PC-9 (cell line): Measurements from ENCODE around the gene ACVR2A. TPM values are rescaled to one million over a fixed set of nuclear protein-coding genes. Genes with fewer than 3 reads are reported as not detected.

ENCODE experiments used
- BruUV-seq: library from RNA; stranded (reverse); fragments of 400-500 nt; replicated peaks from 2 replicates; lab custom pipeline; 2021; lab: Mats Ljungman, UMichigan
- CTCF ChIA-PET: fragments of 300-600 bp; sonication (Branson Sonifier 250); formaldehyde crosslinking; loops from one replicate; lab custom pipeline; 2022; ENCODE audit warnings: antibody characterized with exemption; lab: Charles Lee
- POLR2A ChIA-PET: fragments of 300-600 bp; sonication (Branson Sonifier 250); formaldehyde crosslinking; loops from one replicate; lab custom pipeline; 2022; ENCODE audit warnings: antibody characterized with exemption; ENCODE audit not compliant: unreplicated experiment; lab: Charles Lee
- DNase-seq, 2 experiments: peaks; one replicate each; pipeline versions ENCODE4 v3.0.0 to v3.0.0-alpha.2; 2015 to 2022; ENCODE audit warnings: mixed read lengths in 1 of 2
- H2AFZ ChIP-seq: fragments of 200-600 bp; sonication (generic); 2 replicates; pipeline ENCODE4 v1.8.1; 2017; ENCODE audit warnings: antibody characterized with exemption
- H3F3A ChIP-seq: fragments of 200-600 bp; sonication (generic); 2 replicates; pipeline ENCODE4 v1.8.1; 2017; ENCODE audit warnings: antibody characterized with exemption, mild to moderate bottlenecking, low read depth; ENCODE audit not compliant: insufficient read depth
- H3K27ac ChIP-seq: fragments of 200-600 bp; sonication (generic); 2 replicates; pipeline ENCODE4 v1.6.1; 2016; ENCODE audit warnings: mixed run types
- H3K27me3 ChIP-seq: fragments of 200-600 bp; sonication (generic); 2 replicates; pipeline ENCODE4 v1.6.1; 2016; ENCODE audit warnings: low read depth, mixed run types; ENCODE audit not compliant: insufficient read depth
- H3K36me3 ChIP-seq: fragments of 200-600 bp; sonication (generic); 2 replicates; pipeline ENCODE4 v1.6.1; 2016; ENCODE audit warnings: low read depth, mixed run types
- H3K4me1 ChIP-seq: fragments of 200-600 bp; sonication (generic); replicated peaks from 2 replicates; pipeline ENCODE4 v1.6.1; 2016; ENCODE audit warnings: mixed run types; ENCODE audit not compliant: insufficient read depth
- H3K4me2 ChIP-seq: fragments of 200-600 bp; sonication (generic); 2 replicates; pipeline ENCODE4 v1.6.1; 2017; ENCODE audit warnings: mixed run types
- H3K4me3 ChIP-seq: fragments of 200-600 bp; sonication (generic); 2 replicates; pipeline ENCODE4 v1.6.1; 2016; ENCODE audit warnings: mixed run types
- H3K79me2 ChIP-seq: fragments of 200-600 bp; sonication (generic); 2 replicates; pipeline ENCODE4 v1.6.1; 2017; ENCODE audit warnings: low read depth, mixed run types
- H3K9me2 ChIP-seq: fragments of 200-600 bp; sonication (generic); 2 replicates; pipeline ENCODE4 v1.8.1; 2017; ENCODE audit warnings: mild to moderate bottlenecking; ENCODE audit not compliant: insufficient read depth
- H3K9me3 ChIP-seq: fragments of 200-600 bp; sonication (generic); 2 replicates; pipeline ENCODE4 v1.8.1; 2016; ENCODE audit warnings: low read depth; ENCODE audit not compliant: insufficient read depth
- H4K20me1 ChIP-seq: fragments of 200-600 bp; sonication (generic); 2 replicates; pipeline ENCODE4 v1.8.1; 2017; ENCODE audit not compliant: insufficient read depth
- CTCF ChIP-seq: fragments of 200-600 bp; sonication (generic); conservative IDR thresholded peaks from 2 replicates; pipeline ENCODE4 v1.6.1; 2017; ENCODE audit warnings: mixed run types, antibody characterized with exemption, mild to moderate bottlenecking, moderate library complexity
- EZH2 ChIP-seq: fragments of 200-600 bp; sonication (generic); IDR thresholded peaks from 2 replicates; pipeline ENCODE4 v1.8.0; 2017; ENCODE audit warnings: antibody characterized with exemption, low read depth
- intact Hi-C: fragments of 100-400 bp; cut with micrococcal nuclease; formaldehyde crosslinking; loops from one replicate; pipeline ENCODE4 v1.10.0; 2022; ENCODE audit not compliant: unreplicated experiment
- total RNA-seq: library from RNA; stranded (reverse); gene quantifications from 2 replicates; pipeline ENCODE4 v1.2.3, GENCODE V29; 2021

ACVR2A gene
- total RNA-seq, 1 experiment from 2014 or later = 10.2 TPM

DNA sequence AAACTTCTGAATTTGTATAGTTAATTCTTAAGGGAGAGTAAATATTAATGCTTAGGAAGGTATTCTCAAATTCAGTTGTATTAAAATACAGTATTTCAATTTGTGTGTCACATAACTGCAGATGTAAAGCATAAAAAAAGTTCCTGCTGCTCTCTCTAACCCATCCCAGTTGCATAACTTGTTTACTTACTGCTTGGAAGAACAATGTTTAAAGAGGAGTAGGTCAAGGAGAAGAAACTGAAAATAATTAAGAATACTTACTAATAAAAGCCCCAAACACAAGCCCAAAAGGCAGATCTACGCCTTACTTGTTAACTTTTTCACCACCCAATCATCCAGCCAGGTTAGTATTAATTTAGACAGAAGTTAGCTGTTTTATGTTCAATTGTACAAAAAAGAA, 94.5 kb downstream of the ACVR2A start:
- no peak overlapping the region for H3K4me3 ChIP-seq
- intact Hi-C loops = loop anchor here (5.0 kb wide), 1 partner anchor 1623 kb away; no protein-coding TSS in a partner anchor
- no peaks in the 10 kb centered on the region for H3K27me3 ChIP-seq
- no peak for DNase-seq
- H3K4me1 ChIP-seq = no peaks in the 10 kb centered on the region
- no peaks in the 10 kb centered on the region for H3K9me2 ChIP-seq
- H3K9me3 ChIP-seq = no peaks in the 10 kb centered on the region
- POLR2A ChIA-PET = no interaction called here
- no peak for TF ChIP-seq EZH2
- no peak for TF ChIP-seq CTCF
- no peaks in the 10 kb centered on the region for H4K20me1 ChIP-seq
- H2AFZ ChIP-seq = no peak overlapping the region
- no peaks in the 10 kb centered on the region for H3K79me2 ChIP-seq
- H3F3A ChIP-seq = no peaks in the 10 kb centered on the region
- no peak overlapping the region for H3K27ac ChIP-seq
- H3K36me3 ChIP-seq = peaks cover 5% of the 10 kb centered on the region; the same call in 1 of the 2 replicates
- CTCF ChIA-PET = no interaction called here
- no peak overlapping the region for H3K4me2 ChIP-seq
- BruUV-seq = no TSS peak

DNA sequence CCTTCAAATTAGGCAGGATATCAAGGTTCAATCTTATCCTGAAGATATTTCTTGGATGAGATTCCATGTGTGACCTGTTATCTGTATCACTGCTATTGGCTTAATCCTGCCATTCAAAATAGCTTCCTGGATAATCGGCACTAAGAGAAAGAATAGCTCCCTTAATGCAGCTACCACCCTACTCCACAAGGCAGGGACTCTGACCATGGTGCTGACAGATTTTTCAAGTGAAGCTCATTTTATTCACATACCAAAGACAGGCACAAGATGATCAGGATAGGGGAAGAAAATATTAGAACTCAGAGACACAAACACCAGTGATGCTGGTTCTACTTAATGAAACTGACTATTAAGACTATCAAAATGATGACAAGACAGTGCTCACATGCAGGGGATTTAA, 100.8 kb downstream of the ACVR2A start:
- POLR2A ChIA-PET = interaction anchor here (0.7 kb wide), 1 partner anchor 1128 kb away, joined by 4 read pairs; no protein-coding TSS in a partner anchor
- H3K27ac ChIP-seq = no peak overlapping the region
- H3K4me1 ChIP-seq = no peaks in the 10 kb centered on the region
- no peaks in the 10 kb centered on the region for H4K20me1 ChIP-seq
- H2AFZ ChIP-seq = no peak overlapping the region
- H3K4me2 ChIP-seq = no peak overlapping the region
- no TSS peak for BruUV-seq
- no peaks in the 10 kb centered on the region for H3K27me3 ChIP-seq
- intact Hi-C loops = no loop called here
- TF ChIP-seq CTCF (no peak), EZH2 (no peak)
- H3K36me3 ChIP-seq = no peaks in the 10 kb centered on the region
- H3K9me3 ChIP-seq = no peaks in the 10 kb centered on the region
- no peaks in the 10 kb centered on the region for H3K79me2 ChIP-seq
- no peaks in the 10 kb centered on the region; the same call in 1 of the 2 replicates for H3F3A ChIP-seq
- CTCF ChIA-PET = no interaction called here
- DNase-seq = no peak
- no peaks in the 10 kb centered on the region for H3K9me2 ChIP-seq
- no peak overlapping the region for H3K4me3 ChIP-seq

DNA sequence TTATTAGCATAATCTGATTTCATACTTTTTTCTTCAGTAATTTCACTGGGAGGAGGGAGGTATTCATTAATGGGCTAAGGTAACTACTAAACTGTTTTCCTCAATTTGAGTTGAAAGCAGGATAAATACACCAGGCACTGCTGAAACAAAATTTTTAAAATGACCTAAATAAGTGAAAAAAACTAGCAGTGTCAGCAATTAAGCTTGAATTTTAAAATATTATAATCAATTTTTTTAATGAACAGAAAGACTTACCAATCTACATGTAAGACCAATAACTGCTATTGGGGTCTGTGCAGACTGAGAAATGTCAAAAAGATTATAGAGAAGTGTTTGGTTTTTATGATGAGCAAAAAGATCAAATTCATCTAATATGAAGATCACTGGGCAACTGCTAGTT, 107.3 kb downstream of the ACVR2A start:
- CTCF ChIA-PET = no interaction called here
- intact Hi-C loops = no loop called here

More for the DNA sequence above, 107.3 kb downstream of the ACVR2A start:
- BruUV-seq = no TSS peak
- no peaks in the 10 kb centered on the region for H3K9me2 ChIP-seq
- H3K27me3 ChIP-seq = no peaks in the 10 kb centered on the region
- H3K4me1 ChIP-seq = no peaks in the 10 kb centered on the region
- H3K27ac ChIP-seq = no peak overlapping the region
- no peak overlapping the region for H3K4me3 ChIP-seq
- no peaks in the 10 kb centered on the region for H3K79me2 ChIP-seq
- DNase-seq = no peak
- TF ChIP-seq CTCF (no peak), EZH2 (no peak)
- H2AFZ ChIP-seq = no peak overlapping the region
- POLR2A ChIA-PET = no interaction called here
- H3K9me3 ChIP-seq = no peaks in the 10 kb centered on the region
- H3F3A ChIP-seq = no peaks in the 10 kb centered on the region
- no peaks in the 10 kb centered on the region for H3K36me3 ChIP-seq
- no peak overlapping the region for H3K4me2 ChIP-seq
- no peaks in the 10 kb centered on the region for H4K20me1 ChIP-seq
